ENCODE data around the gene GALNT14. TPM values are rescaled to one million over a fixed set of nuclear protein-coding genes. Genes with fewer than 3 reads are reported as not detected.

Gene GALNT14
- total and polyA plus RNA-seq, 2 of the 8 experiments (the other 6 are each of a cell fraction or from before 2014, with no cell fraction given), result 13.0 to 13.7 TPM

DNA sequence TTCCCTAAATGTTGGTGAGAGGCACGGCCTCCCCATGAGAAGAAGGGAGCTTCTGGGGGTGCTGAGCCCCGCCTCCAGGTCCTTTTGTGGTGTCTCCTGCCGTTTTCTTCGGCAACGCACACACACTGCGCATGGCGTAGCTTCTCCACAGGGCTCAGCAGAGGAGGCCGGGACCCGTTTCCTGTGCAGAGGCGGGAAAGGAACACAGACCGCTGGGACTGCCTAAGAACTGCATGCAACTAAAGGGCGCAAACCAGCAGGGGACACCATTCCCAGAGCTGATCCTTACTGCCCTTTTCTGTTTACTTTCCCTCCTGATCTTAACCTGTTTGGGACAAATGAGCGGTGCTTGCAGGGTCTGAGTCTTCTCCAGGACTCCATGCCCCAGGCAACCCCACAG is 240.7 kb downstream of the GALNT14 start:
- H2BK120ac ChIP-seq (replicated peaks; ENCODE audit: low read depth, low read length), result no peak overlapping the region
- peak overlapping the region; percentile 8; the same call in 1 of the 2 replicates for H2BK15ac ChIP-seq (ENCODE audit: low read length)
- no peak overlapping the region for H2BK5ac ChIP-seq (ENCODE audit: low read depth, low read length)
- no peaks in the 10 kb centered on the region for H3K79me2 ChIP-seq (ENCODE audit: control insufficient read depth in 1 of 2, insufficient read depth in 2 of 2, low read length in 2 of 2)
- ChIA-PET POLR2A (ENCODE audit: partially characterized antibody) (no interaction called here), CTCF (ENCODE audit: partially characterized antibody) (interaction anchor here (1.0 to 4.6 kb wide), 8 partner anchors 8 to 186 kb away, joined by 3 to 19 read pairs (median 6); no protein-coding TSS in a partner anchor)
- no peak overlapping the region for H3K23ac ChIP-seq (ENCODE audit: insufficient read length)
- H3K27ac ChIP-seq (ENCODE audit: low read depth, low read length), result no peak overlapping the region
- no peak overlapping the region for H3K4ac ChIP-seq (replicated peaks; ENCODE audit: insufficient read length, low read depth, low read length)
- H3K9ac ChIP-seq (replicated peaks in 1 of 4; ENCODE audit: extremely low read depth in 1 of 4, low read depth in 3 of 4, low read length in 3 of 4), result no peak overlapping the region
- H3K14ac ChIP-seq (ENCODE audit: insufficient read length), result no peak overlapping the region
- H2BK20ac ChIP-seq (ENCODE audit: low read length), result no peak overlapping the region
- no peaks in the 10 kb centered on the region for H3K36me3 ChIP-seq (ENCODE audit: control insufficient read depth in 2 of 4, insufficient read depth in 4 of 4, low read length in 3 of 4)
- no peak overlapping the region for H3K4me3 ChIP-seq (ENCODE audit: extremely low read depth in 1 of 4, insufficient read depth in 2 of 4, low read depth in 3 of 4, low read length in 4 of 4)
- no peaks in the 10 kb centered on the region for H3K23me2 ChIP-seq (ENCODE audit: low read depth, low read length)
- no peaks in the 10 kb centered on the region for H3K9me3 ChIP-seq (ENCODE audit: insufficient read depth in 2 of 2, low read depth in 1 of 2, low read length in 1 of 2)
- no peak overlapping the region for H2AK5ac ChIP-seq (ENCODE audit: low read depth, low read length)
- no peak overlapping the region for H3K4me2 ChIP-seq (ENCODE audit: insufficient read depth in 1 of 2, low read depth in 2 of 2, low read length in 2 of 2)
- H3K79me1 ChIP-seq (ENCODE audit: low read depth, low read length), result no peaks in the 10 kb centered on the region
- H3K18ac ChIP-seq (ENCODE audit: extremely low read depth, low read length), result no peak overlapping the region
- H4K91ac ChIP-seq (replicated peaks; ENCODE audit: insufficient read length, low read length), result no peak overlapping the region
- H3K27me3 ChIP-seq (replicated peaks in 1 of 4; ENCODE audit: control insufficient read depth in 3 of 4, extremely low read depth in 1 of 4, insufficient read depth in 3 of 4, low read length in 3 of 4), result no peaks in the 10 kb centered on the region
- no peak overlapping the region for H2AFZ ChIP-seq (ENCODE audit: low read length)
- H4K5ac ChIP-seq (ENCODE audit: insufficient read length, low read depth, low read length), result no peak overlapping the region
- no peaks in the 10 kb centered on the region; a peak in 2 of 7 replicates for H3K4me1 ChIP-seq (replicated peaks in 1 of 4; ENCODE audit: control insufficient read depth in 3 of 4, insufficient read depth in 4 of 4, low read length in 3 of 4)
- DNase-seq (ENCODE audit: low read depth in 1 of 2, low spot score in 2 of 2), result no peak
- TF ChIP-seq, protein P1, sequence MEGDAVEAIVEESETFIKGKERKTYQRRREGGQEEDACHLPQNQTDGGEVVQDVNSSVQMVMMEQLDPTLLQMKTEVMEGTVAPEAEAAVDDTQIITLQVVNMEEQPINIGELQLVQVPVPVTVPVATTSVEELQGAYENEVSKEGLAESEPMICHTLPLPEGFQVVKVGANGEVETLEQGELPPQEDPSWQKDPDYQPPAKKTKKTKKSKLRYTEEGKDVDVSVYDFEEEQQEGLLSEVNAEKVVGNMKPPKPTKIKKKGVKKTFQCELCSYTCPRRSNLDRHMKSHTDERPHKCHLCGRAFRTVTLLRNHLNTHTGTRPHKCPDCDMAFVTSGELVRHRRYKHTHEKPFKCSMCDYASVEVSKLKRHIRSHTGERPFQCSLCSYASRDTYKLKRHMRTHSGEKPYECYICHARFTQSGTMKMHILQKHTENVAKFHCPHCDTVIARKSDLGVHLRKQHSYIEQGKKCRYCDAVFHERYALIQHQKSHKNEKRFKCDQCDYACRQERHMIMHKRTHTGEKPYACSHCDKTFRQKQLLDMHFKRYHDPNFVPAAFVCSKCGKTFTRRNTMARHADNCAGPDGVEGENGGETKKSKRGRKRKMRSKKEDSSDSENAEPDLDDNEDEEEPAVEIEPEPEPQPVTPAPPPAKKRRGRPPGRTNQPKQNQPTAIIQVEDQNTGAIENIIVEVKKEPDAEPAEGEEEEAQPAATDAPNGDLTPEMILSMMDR (IDR thresholded peaks at IDR 0.05; ENCODE audit: control extremely low read depth in 1 of 3, insufficient read depth in 1 of 3, low read depth in 1 of 3, low read length in 3 of 3), result peak in 1 of 3 experiments; percentile 7; a peak in 1 of 4 replicates
- TF ChIP-seq E2F6 (IDR thresholded peaks at IDR 0.05) (peak; percentile 63), BCL11A (IDR thresholded peaks at IDR 0.05; ENCODE audit: low read depth in 2 of 2, low read length in 2 of 2) (no peak)
- H4K8ac ChIP-seq (ENCODE audit: extremely low read depth, insufficient read depth, low read length), result no peak overlapping the region
- FAIRE-seq, result no peak
- no peak overlapping the region for H2BK12ac ChIP-seq (ENCODE audit: low read depth, low read length)
- 89% methylated on average over 12 of the region's 13 CpGs; no CpG with 5 or more reads in 1 of the 2 experiments for WGBS, 2 experiments (ENCODE audit: extremely low coverage in 1 of 2, insufficient coverage in 1 of 2, insufficient read length in 1 of 2, insufficient replicate concordance in 2 of 2, low coverage in 1 of 2, low lambda C conversion rate in 2 of 2, missing lambda C conversion rate in 1 of 2)
- H4K20me1 ChIP-seq (replicated peaks in 1 of 2; ENCODE audit: control insufficient read depth in 1 of 2, insufficient read depth in 2 of 2, low read length in 2 of 2), result no peaks in the 10 kb centered on the region
- no peak overlapping the region for H3K56ac ChIP-seq (replicated peaks; ENCODE audit: insufficient read length, low read depth, low read length)

All from H1 (cell line).